ENCODE results near the gene CRYGD. TPM values are rescaled to one million over a fixed set of nuclear protein-coding genes. Genes with fewer than 3 reads are reported as not detected.

CRYGD gene
- total RNA-seq, 2 donors from 2014 or later: not detected

GRCh38 chr2:208129744-208130711, 5.7 kb upstream of the CRYGD start, which contains the start of gene CRYGC:
Gene CRYGC, minus strand, starts transcription at chr2:208129828. Its CDS starts 36 bp downstream, at chr2:208129792.
- ATAC-seq (ENCODE audit: insufficient number of reproducible peaks, low FRiP score, low read depth) (no peak), DNase-seq (ENCODE audit: low spot score) (no peak)
- no peaks in the 10 kb centered on the region for H3K4me1 ChIP-seq (ENCODE audit: control insufficient read depth in 1 of 2, low read depth in 2 of 2)
- H3K36me3 ChIP-seq: no peaks in the 10 kb centered on the region
- no peak within 1 kb of the TSS for H3K4me3 ChIP-seq
- H3K27ac ChIP-seq: no peak within 1 kb of the TSS
- H3K27me3 ChIP-seq (replicated peaks; ENCODE audit: insufficient read depth): no peaks in the 10 kb centered on the region
- H3K9me3 ChIP-seq: no peaks in the 10 kb centered on the region
- no peak for TF ChIP-seq CTCF (IDR thresholded peaks at IDR 0.05)

GRCh38 chr2:208128136-208128535, 3.8 kb upstream of the CRYGD start:
- DNase-seq (ENCODE audit: low spot score): no peak
- no peak for TF ChIP-seq CTCF (IDR thresholded peaks at IDR 0.05)
- Histone ChIP-seq H3K4me1 (ENCODE audit: control insufficient read depth in 1 of 2, low read depth in 2 of 2) (peaks cover 0 to 3% of the 10 kb centered on the region in 2 donors), H3K27ac (no peak overlapping the region), H3K9me3 (no peaks in the 10 kb centered on the region), H3K27me3 (replicated peaks; ENCODE audit: insufficient read depth) (no peaks in the 10 kb centered on the region), H3K36me3 (no peaks in the 10 kb centered on the region), H3K4me3 (no peak overlapping the region)
- ATAC-seq (ENCODE audit: insufficient number of reproducible peaks, low FRiP score, low read depth): no peak

GRCh38 chr2:208127090-208127489, 2.8 kb upstream of the CRYGD start:
- no peaks in the 10 kb centered on the region for H3K36me3 ChIP-seq
- no peak for TF ChIP-seq CTCF (IDR thresholded peaks at IDR 0.05)
- ATAC-seq (ENCODE audit: insufficient number of reproducible peaks, low FRiP score, low read depth): no peak
- H3K27me3 ChIP-seq (replicated peaks; ENCODE audit: insufficient read depth): no peaks in the 10 kb centered on the region
- no peaks in the 10 kb centered on the region for H3K9me3 ChIP-seq
- H3K4me3 ChIP-seq: no peak overlapping the region
- no peak for DNase-seq (ENCODE audit: low spot score)
- H3K27ac ChIP-seq: no peak overlapping the region
- H3K4me1 ChIP-seq (ENCODE audit: control insufficient read depth in 1 of 2, low read depth in 2 of 2): peaks cover 0 to 3% of the 10 kb centered on the region in 2 donors

- TF ChIP-seq CTCF (IDR thresholded peaks at IDR 0.05): no peak
- H3K36me3 ChIP-seq: no peaks in the 10 kb centered on the region
- DNase-seq (ENCODE audit: low spot score): no peak
- H3K27me3 ChIP-seq (replicated peaks; ENCODE audit: insufficient read depth): no peaks in the 10 kb centered on the region
- H3K27ac ChIP-seq: no peak overlapping the region
- H3K4me1 ChIP-seq (ENCODE audit: control insufficient read depth in 1 of 2, low read depth in 2 of 2): peaks cover 0 to 3% of the 10 kb centered on the region in 2 donors
- no peak for ATAC-seq (ENCODE audit: insufficient number of reproducible peaks, low FRiP score, low read depth)
- H3K9me3 ChIP-seq: no peaks in the 10 kb centered on the region
- no peak overlapping the region for H3K4me3 ChIP-seq
Measured at GRCh38 chr2:208125251-208125650, 927 bp upstream of the CRYGD start.

GRCh38 chr2:208122248-208122647, 2.1 kb downstream of the CRYGD start:
- Histone ChIP-seq H3K27me3 (replicated peaks; ENCODE audit: insufficient read depth) (no peaks in the 10 kb centered on the region), H3K9me3 (no peaks in the 10 kb centered on the region), H3K4me1 (ENCODE audit: control insufficient read depth in 1 of 2, low read depth in 2 of 2) (peaks cover 0 to 3% of the 10 kb centered on the region in 2 donors), H3K36me3 (no peaks in the 10 kb centered on the region), H3K27ac (no peak overlapping the region), H3K4me3 (no peak overlapping the region)
- no peak for TF ChIP-seq CTCF (IDR thresholded peaks at IDR 0.05)
- ATAC-seq (ENCODE audit: insufficient number of reproducible peaks, low FRiP score, low read depth): no peak
- no peak for DNase-seq (ENCODE audit: low spot score)

All from thoracic aorta (tissue), 2 donors.